ENCODE results near the gene OR11G2. TPM values are rescaled to one million over a fixed set of nuclear protein-coding genes. Genes with fewer than 3 reads are reported as not detected.

Gene OR11G2, protein sequence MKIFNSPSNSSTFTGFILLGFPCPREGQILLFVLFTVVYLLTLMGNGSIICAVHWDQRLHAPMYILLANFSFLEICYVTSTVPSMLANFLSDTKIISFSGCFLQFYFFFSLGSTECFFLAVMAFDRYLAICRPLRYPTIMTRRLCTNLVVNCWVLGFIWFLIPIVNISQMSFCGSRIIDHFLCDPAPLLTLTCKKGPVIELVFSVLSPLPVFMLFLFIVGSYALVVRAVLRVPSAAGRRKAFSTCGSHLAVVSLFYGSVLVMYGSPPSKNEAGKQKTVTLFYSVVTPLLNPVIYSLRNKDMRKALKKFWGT
- total RNA-seq (2021) (not detected in 2 replicates), Bru-seq, nascent RNA (not detected), BruChase-seq, experiment 1, labeled RNA remaining after a 2-hour chase (not detected), BruChase-seq, experiment 2, labeled RNA remaining after a 6-hour chase (not detected)
- long read RNA-seq = 0 reads

GRCh38 chr14:20190596-20190995 lies at the start of gene OR11G2:
OR11G2 (plus strand) TSS chr14:20190896; CDS start chr14:20197438, 6,542 bp downstream.
- Histone ChIP-seq H3K27ac (no peak within 1 kb of the TSS), H3K4me1 (replicated peaks; ENCODE audit: insufficient read depth) (no peaks in the 10 kb centered on the region), H3K9me3 (ENCODE audit: insufficient read depth, low read depth) (no peaks in the 10 kb centered on the region), H3K79me2 (ENCODE audit: low read depth) (no peaks in the 10 kb centered on the region), H3K4me3 (no peak within 1 kb of the TSS), H3K36me3 (ENCODE audit: low read depth) (no peaks in the 10 kb centered on the region), H3K27me3 (ENCODE audit: insufficient read depth, low read depth) (peaks cover 4% of the 10 kb centered on the region; the same call in 1 of the 2 replicates), H4K20me1 (ENCODE audit: insufficient read depth) (no peaks in the 10 kb centered on the region), H2AFZ (no peak within 1 kb of the TSS), H3K4me2 (no peak within 1 kb of the TSS), H3F3A (ENCODE audit: insufficient read depth, low read depth) (no peaks in the 10 kb centered on the region), H3K9me2 (ENCODE audit: insufficient read depth) (no peaks in the 10 kb centered on the region)
- no TSS peak for BruUV-seq (replicated peaks)
- ChIA-PET POLR2A (ENCODE audit: unreplicated experiment) (no interaction called here), CTCF (no interaction called here)
- DNase-seq = no peak
- no peak for TF ChIP-seq CTCF (conservative IDR thresholded peaks at IDR 0.05)
- no peak for TF ChIP-seq EZH2 (IDR thresholded peaks at IDR 0.05; ENCODE audit: low read depth)
- intact Hi-C loops (cut with micrococcal nuclease; ENCODE audit: unreplicated experiment) = no loop called here

DNA sequence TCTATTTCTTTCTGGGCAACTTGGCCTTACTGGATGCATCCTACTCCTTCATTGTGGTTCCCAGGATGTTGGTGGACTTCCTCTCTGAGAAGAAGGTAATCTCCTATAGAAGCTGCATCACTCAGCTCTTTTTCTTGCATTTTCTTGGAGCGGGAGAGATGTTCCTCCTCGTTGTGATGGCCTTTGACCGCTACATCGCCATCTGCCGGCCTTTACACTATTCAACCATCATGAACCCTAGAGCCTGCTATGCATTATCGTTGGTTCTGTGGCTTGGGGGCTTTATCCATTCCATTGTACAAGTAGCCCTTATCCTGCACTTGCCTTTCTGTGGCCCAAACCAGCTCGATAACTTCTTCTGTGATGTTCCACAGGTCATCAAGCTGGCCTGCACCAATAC lies 46.8 kb upstream of the OR11G2 start:
- ChIA-PET CTCF (no interaction called here), POLR2A (ENCODE audit: unreplicated experiment) (no interaction called here)
- no peaks in the 10 kb centered on the region for H3K79me2 ChIP-seq (ENCODE audit: low read depth)
- DNase-seq = no peak
- intact Hi-C loops (cut with micrococcal nuclease; ENCODE audit: unreplicated experiment) = no loop called here
- BruUV-seq (replicated peaks) = no TSS peak
- H3K9me3 ChIP-seq (ENCODE audit: insufficient read depth, low read depth) = no peaks in the 10 kb centered on the region
- no peaks in the 10 kb centered on the region for H3K4me1 ChIP-seq (replicated peaks; ENCODE audit: insufficient read depth)
- no peaks in the 10 kb centered on the region for H3K36me3 ChIP-seq (ENCODE audit: low read depth)
- H4K20me1 ChIP-seq (ENCODE audit: insufficient read depth) = no peaks in the 10 kb centered on the region
- no peak overlapping the region for H2AFZ ChIP-seq
- no peak overlapping the region for H3K4me3 ChIP-seq
- TF ChIP-seq EZH2 (IDR thresholded peaks at IDR 0.05; ENCODE audit: low read depth) (no peak), CTCF (conservative IDR thresholded peaks at IDR 0.05) (no peak; the same call in 1 of the 2 replicates)
- H3K4me2 ChIP-seq = no peak overlapping the region
- no peak overlapping the region for H3K27ac ChIP-seq
- no peaks in the 10 kb centered on the region for H3K9me2 ChIP-seq (ENCODE audit: insufficient read depth)
- peaks cover 2% of the 10 kb centered on the region; the same call in 1 of the 2 replicates for H3K27me3 ChIP-seq (ENCODE audit: insufficient read depth, low read depth)
- no peaks in the 10 kb centered on the region for H3F3A ChIP-seq (ENCODE audit: insufficient read depth, low read depth)

DNA sequence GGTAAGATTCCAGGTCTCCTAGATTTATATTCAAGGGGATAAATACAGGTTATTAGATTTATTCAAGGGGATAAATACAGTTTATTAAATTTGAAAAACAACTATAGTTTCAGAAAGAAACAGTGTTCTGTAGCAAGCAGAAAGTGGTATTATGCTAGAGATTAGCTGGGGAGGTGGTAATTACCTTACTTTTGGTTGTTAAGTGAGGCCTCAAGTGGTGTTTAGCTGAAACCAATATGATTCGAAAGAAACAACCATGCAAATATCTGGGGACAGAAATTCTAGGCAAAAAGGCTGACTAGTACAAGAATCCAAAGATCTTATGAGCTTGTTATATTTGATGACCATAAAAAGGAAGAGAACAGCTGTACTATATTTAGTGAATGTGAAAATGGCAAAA lies 45.9 kb upstream of the OR11G2 start:
- Histone ChIP-seq H3K79me2 (ENCODE audit: low read depth) (no peaks in the 10 kb centered on the region), H3F3A (ENCODE audit: insufficient read depth, low read depth) (no peaks in the 10 kb centered on the region), H3K4me1 (replicated peaks; ENCODE audit: insufficient read depth) (no peaks in the 10 kb centered on the region), H3K36me3 (ENCODE audit: low read depth) (no peaks in the 10 kb centered on the region), H3K9me2 (ENCODE audit: insufficient read depth) (no peaks in the 10 kb centered on the region), H2AFZ (no peak overlapping the region), H4K20me1 (ENCODE audit: insufficient read depth) (no peaks in the 10 kb centered on the region), H3K27me3 (ENCODE audit: insufficient read depth, low read depth) (peaks cover 2% of the 10 kb centered on the region; the same call in 1 of the 2 replicates), H3K4me3 (no peak overlapping the region), H3K9me3 (ENCODE audit: insufficient read depth, low read depth) (no peaks in the 10 kb centered on the region), H3K27ac (no peak overlapping the region), H3K4me2 (no peak overlapping the region)
- TF ChIP-seq EZH2 (IDR thresholded peaks at IDR 0.05; ENCODE audit: low read depth) = no peak
- no peak for TF ChIP-seq CTCF (conservative IDR thresholded peaks at IDR 0.05)
- POLR2A ChIA-PET (ENCODE audit: unreplicated experiment) = no interaction called here
- DNase-seq = no peak
- intact Hi-C loops (cut with micrococcal nuclease; ENCODE audit: unreplicated experiment) = no loop called here
- CTCF ChIA-PET = no interaction called here
- no TSS peak for BruUV-seq (replicated peaks)
